ENCODE data around the gene GALNTL6.

GALNTL6 gene

DNA sequence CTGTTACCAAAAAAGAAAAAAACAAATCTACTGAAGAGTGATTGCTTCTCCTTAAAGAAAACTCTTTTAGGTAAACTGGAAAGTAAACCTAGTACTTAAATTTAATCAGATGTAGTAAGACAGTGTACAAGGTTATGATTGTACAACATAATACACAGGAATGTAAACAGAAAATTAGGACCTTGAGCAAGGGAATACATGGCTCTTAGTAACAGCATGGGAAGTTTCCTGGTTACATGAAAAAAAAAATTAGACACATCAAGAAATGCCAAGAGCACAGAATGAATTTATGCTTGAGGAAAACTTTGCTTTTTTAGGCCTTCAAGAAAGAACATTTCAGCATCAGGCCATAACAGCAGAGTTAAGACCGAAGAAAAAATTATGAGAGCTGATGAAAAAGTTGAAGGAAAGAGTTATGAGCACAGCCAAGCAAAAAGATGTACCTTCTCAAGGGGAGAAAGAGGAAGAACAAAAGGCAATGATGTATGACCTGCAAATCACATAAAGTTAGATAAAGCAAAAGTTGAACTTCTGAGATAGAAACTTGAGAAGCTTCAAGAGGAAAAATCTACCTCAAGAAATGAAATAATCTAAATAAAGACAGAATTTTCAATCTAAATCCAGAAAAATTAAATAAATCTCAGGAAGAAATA is 311.6 kb downstream of the GALNTL6 start:
- DNase-seq (ENCODE audit: low read depth) = no peak

DNA sequence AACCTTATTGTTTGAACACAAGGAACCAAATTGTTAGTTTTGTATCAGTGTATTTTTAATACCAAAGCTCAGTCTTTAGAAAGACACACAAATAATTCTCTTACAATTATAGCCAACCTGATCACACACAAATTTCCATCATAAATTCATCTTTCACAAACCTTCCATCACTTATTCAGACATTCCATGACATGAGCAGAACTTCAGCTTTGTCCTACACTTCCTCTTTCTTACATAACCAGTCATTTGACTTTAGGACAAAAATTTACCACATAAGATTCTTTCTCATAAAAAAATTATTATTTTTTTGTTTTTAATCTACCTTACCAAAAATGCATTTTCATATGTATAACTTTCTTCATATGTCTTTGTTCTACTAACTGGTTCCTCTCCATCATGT is 312.2 kb downstream of the GALNTL6 start:
- DNase-seq (ENCODE audit: low read depth) = no peak

DNA sequence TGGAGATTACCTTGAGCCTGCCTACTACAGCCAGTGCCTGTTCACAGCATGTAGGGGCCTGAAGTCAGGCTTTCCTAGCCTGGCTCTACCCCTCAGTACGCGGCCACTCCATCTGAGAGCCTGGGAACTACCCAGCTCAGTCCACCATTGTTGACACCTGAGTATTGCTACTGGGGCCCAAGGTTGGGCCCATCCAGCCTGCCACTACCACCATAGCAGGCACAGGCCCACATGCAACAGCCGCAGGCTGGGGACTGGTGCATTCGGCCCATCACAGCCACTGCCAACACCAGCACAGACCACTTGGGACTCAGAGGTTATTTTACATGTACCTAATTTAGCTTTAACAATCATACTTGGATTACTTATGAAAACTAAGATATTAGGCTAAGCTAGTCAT is 314.0 kb downstream of the GALNTL6 start:
- DNase-seq (ENCODE audit: low read depth) = no peak

DNA sequence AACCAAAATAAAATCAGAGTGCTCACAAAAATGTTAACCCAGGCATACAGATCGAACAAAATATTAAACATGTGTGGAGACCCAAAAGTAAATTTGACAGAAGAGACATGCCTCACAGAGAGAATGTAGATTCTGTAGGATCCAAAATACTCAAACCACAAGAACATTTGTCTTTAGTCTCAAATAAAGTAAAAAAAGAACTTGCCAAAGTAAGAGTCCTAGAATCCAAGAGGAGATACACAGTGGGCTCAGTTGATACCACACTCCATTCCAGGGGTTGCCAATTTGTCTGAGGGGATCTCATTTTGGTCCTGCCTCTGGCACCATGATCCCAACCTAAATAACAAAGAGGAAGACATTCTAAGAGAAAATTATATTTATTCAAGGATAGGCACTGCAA is 316.4 kb downstream of the GALNTL6 start:
- no peak for DNase-seq (ENCODE audit: low read depth)

DNA sequence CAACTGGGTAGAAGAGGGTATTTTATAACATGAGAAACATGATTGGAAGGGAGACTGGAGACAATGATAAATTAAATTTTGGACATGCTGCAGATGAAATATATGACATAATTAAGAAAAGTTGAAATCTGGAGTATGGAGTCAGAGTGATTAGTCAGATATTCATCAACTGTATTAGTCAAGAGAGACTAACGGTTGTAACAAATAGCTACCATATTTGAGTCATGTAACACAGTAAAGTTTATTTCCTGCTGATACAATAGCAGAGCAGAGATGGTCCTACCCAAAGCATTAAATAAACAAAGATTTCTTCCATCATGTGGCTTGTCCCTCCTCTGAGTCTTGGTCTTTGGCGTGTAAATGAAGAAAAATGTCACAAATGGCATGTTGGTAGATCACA is 321.3 kb downstream of the GALNTL6 start:
- no peak for DNase-seq (ENCODE audit: low read depth)

DNA sequence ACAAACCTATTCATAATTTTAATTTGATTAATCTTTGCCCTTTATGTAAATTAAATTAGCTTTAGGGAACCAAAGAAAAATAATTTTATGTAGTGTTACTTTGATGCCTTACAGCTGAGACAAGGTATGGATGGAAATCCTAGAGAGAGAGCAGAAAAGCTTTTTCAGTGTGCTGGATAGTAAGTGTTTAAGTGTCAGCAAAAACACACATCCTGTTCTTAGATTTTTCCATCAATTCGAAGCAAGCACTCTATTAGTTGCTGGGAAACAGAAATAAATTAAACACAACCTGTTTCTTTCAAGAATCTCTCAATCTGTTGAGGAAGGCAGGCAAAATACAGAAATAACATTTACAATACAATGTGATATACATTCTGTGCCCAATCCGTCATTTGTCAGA is 327.8 kb downstream of the GALNTL6 start:
- DNase-seq (ENCODE audit: low read depth) = no peak

DNA sequence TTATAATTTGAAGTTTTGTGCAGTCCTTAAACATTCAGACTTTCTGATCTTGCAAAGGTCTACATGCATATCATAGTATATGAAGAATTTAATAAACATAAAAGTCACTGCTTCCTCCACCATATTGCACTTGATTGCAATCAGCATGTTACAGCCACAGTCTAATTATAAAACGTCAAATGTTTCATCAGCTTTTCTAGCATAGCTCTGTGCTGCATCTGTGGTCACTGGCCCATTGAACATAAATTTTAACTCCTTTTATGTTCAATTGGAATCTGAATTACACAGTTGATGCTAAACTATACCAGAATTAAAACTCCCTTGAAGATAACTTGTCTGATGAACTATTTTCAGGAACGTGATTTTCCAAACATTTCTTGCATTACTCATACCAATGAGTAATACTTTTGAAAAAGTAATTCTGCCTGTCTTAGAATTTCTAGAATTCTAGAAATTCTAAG is 329.1 kb downstream of the GALNTL6 start:
- DNase-seq (ENCODE audit: low read depth) = no peak

DNA sequence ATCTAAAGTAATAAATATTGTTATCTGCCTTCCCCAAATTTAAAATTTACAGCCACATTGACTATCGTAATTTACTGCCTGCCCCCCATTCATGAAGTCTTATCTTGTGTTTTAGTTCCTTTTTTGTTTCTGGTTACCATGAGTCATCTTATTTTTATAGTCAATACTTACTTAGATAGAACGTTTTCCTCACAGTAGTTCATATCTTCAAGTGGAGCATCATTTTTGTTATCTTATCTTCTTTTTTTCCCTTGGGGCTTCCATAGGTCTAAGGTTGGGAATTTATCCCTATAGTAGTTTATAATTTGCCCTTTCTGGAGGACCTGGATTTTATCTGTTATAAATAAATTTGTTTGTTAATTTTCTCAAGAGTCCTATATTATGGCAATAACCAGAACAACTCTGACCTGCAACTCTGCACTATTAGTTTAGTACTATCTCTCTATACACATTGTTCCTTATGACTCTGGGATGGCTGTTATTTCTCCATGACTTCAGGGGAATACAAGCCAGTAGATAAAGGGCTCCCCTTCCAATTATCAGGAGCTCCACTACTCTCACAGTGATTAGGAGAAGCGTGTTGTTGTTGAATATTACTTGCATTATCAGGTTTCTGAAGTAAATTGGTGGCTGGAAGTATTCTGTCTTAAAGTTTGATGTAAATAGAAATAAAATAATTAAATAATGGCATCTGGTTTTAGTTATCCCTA is 330.6 kb downstream of the GALNTL6 start:
- DNase-seq (ENCODE audit: low read depth) = no peak

DNA sequence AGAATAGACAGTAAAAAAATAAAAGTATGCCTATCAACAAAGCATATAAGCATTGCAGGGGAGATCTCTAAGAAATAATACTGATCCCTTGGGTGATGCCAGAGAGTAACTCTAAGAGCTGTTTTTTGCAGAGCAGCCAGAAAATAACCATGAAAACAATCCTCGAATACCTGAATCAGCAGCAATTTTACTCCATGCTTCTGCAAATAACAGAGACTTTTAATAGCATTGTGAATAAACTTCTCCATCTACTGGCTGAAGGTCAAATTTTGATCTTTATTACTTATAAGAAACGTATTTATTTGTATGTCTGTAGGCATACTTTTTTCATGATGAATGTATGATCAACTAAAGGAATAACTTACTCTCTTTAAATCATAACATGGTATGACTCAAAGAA is 334.5 kb downstream of the GALNTL6 start:
- no peak for DNase-seq (ENCODE audit: low read depth)

DNA sequence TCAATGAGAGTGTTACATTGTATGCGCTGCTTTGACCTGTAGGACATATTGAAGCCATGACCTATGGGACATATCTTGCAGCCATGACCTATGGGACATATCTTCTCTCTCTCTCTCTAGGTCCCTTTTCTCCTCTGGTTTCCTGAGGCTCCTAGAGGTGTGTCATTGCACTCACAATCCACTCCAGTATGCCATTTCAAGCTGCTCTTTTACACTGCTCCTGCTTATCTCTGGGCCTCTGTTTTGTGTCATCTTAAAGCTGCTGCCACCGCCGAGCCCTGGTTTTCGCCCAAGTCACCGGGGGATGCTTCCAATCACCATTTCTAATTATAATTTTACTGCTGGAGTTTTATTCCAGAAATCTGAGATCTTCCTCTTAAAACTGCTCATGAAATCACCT is 336.1 kb downstream of the GALNTL6 start:
- DNase-seq (ENCODE audit: low read depth) = no peak

DNA sequence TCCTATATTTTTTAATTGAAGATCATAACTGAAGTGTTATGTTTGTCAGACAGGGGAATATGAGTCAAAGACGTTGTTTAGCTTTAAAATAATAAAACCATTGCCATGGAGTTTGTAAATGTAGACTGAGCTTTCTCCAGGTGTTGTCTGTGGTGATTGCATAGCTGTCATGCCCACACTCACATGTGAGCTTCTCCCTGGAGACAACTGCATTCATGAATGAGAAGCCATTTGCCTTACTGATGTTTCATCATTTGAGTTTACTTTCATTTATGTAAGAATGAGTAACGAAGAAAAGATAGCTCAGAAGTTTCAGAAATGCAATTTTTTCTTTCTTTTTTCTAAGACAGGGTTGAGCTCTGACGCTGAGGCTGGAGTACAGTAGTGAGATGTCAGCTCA is 339.1 kb downstream of the GALNTL6 start:
- DNase-seq (ENCODE audit: low read depth) = no peak

DNA sequence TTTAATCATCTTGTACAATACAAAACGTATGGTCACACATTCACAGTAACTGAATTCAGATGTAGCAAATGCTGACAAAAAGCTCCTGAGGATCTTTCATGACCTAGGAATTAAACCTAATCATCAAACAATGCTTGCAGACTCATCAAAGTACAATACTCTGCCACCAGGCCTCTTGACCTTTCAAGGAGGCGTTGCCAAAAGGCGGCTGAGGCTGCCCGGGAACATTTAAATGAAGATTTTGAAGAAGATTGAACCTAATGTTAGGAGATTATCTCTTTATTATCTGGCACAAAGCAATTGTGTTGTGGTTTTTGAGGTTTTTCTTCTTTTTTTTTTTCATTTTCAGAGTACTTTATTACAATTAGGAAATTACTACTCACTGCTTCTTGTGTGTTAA is 340.5 kb downstream of the GALNTL6 start:
- DNase-seq (ENCODE audit: low read depth) = no peak

DNA sequence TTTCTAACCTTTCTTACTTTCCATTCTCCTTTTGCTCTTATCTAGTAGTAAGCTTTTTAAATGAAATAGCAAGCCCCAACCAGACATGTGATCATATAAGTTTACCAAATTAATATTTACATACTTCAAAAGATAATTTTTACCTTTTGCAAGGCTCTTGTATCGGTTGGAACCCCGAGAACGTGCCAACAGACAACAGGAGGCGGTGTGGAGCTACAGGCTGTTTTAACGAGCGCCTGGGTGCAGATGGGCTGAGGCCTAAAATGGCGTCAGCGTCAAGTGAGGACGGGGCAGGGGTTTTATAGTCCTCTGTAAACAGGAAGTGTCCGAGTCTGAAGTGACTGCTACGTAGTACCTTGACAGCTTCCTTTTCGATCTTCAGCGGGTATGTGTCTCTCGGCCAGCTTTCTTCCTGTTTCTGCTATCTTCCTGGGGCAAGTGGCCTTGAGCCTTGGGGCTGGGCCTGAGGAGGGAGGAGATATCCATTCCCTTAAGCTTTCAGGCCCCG is 342.7 kb downstream of the GALNTL6 start:
- no peak for DNase-seq (ENCODE audit: low read depth)

DNA sequence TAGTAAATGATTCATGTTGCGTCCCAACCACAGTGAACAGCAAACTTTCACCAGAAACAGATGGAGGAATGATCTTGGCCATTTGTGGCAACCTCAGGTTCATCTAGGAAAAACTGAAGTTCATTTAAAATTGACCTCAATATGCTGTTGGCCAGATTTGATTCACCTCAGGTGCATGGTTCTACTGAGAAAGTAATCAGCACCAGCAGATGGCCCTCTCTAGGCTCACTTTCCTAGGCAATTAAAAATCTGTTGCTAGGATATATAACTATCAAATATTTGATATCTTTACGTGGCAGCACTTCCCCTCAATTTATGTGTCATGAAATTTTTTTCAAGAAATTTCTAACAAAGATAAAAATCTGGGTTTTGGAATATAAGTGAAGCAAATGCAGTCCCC is 344.7 kb downstream of the GALNTL6 start:
- DNase-seq (ENCODE audit: low read depth) = no peak

DNA sequence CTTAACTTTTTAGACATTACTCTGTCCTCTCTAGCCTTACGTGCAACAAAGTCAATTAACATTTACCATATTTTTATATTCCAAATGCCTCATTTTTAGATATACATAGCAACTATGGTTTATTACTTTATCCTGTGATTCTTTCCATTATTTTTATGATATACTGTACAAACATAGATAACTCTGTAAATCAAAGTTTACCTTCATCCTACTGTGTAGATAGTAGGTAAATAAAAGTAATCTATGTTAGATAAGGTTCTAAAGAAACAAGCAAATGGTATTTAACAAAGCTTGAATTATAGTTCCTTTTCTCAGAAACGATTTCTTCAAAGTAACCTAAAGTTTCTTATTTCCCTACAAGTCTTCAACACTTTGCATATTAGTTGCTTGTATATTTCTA is 350.0 kb downstream of the GALNTL6 start:
- DNase-seq (ENCODE audit: low read depth) = no peak

DNA sequence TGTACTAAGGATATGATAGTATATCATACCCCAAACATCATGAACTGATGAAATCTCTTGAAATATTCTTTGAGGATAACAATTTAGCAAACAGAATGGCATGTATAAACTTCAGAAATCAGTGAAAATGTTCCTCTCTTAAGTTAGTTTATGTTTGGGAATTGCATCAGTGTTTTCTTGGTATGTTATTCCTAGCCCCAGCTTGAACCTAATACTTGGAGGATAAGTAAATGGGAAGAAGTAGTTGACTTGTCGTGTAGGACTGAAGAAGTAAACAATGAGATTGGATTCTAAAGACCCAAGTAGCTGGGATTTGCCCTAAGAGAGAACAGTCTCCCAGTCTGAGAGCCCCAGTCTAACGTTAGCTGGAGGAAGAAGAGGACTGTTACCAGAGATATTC is 355.7 kb downstream of the GALNTL6 start:
- DNase-seq (ENCODE audit: low read depth) = no peak

DNA sequence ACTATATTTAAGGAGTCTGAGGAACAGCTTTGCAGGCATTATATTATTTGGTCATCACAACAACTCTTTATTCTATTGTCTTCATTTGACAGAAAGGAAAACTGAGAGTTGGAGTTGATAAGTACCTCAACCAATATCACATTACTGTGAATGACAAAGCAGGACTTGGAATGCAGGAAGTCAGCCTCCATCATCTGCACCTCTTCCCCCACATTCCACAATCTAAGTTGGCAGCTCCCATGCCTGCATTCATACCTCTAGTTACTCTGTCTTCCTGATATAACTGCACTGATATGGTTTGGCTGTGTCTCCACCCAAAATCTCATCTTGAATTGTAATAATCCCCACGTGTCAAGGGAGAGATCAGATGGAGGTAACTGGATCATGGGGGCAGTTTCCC is 356.7 kb downstream of the GALNTL6 start:
- no peak for DNase-seq (ENCODE audit: low read depth)

DNA sequence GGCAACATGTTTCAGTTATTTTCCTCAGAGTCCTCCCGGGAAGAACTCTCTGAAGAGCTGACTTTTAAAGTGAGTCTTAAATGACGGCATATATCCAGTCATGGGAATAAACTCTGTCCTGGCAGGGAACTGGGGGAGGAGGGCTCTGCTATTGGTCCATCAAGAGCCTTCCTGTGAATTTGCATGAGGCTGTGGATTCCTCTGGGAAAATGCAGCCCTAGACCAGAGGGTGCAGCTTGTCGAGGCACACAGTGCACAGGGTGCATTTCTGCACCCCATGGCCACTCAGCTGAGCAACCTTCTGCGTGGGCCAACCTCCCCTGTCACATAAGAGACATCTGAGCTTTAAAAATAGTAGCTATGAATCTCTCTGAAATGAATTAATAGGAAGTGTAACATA is 360.0 kb downstream of the GALNTL6 start:
- no peak for DNase-seq (ENCODE audit: low read depth)

DNA sequence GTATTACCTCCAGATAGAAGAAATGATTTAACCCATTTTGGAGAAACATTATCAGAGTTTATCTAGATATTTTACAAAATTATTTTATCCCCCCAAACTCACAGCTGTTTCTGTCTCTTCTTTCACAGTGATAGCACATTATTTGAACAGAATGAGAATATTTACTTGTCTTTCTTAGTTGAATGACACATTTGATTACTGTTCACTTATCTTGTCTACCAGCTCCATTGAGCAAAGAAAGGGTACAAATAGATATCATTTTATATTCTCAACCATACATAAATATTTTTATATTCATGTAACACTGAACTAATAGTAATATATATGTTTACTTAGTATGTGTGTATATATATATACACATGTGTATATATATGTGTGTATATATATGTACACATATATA is 364.2 kb downstream of the GALNTL6 start:
- no peak for DNase-seq (ENCODE audit: low read depth)

DNA sequence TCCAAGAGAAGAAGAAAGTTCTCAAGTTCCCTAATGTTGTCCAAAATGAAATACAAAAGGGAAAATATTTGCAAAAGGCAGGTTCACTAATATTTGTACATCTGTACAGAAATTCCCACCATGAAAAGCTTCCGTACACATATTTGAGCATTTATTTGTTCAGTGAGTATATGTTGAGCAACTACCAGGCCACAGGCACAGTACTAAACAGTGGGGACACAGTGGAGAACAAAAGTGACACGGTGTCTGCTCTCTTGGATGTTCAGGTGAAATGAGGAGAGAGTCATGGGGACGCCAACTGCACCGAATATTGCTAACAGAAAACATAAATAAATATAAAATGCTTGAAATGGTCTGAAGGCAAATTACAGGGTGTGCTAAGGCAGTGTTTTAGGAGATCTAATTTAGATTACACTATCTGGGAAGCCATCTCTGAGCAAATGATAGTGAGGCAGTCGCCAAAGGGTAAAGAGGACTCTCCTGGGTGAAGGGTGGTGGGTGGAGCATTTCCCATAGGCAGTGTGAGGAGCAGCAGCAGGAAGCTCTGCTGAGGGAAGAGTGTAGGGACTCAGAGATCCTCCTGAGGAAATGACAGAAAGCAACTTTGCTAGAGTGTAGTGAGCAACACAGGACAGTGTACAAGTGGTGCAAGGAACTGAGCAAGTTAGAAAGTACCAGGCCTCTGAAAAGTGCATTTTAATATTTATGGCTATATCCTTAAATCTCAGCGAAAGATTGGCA is 375.2 kb downstream of the GALNTL6 start:
- no peak for DNase-seq (ENCODE audit: low read depth)

DNA sequence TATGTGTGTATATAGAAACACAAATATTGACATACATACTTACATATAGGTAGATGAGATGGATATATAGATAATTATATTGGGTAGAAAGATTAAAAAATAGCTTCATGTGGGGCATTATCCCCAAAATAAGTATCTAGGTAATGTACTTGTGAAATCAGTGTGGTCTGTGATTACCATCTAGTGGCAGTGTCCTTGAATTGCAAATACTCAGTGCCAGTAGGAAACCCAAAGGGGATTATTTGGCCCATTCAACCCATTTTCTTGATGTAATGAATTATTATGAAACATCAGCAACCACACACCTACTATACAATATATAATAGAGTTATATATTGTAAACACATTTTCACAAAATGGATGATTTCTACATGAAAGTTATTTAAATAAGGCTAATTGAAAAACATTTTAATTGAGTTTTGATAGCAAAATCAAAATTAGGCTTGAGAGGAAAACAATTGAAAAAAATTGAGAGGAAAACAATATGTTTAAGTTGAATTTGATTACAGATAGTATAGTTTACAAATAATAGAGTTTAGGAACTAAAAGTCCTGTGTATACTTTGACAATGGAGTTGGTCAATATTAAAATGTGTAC is 389.4 kb downstream of the GALNTL6 start:
- no peak for DNase-seq (ENCODE audit: low read depth)

DNA sequence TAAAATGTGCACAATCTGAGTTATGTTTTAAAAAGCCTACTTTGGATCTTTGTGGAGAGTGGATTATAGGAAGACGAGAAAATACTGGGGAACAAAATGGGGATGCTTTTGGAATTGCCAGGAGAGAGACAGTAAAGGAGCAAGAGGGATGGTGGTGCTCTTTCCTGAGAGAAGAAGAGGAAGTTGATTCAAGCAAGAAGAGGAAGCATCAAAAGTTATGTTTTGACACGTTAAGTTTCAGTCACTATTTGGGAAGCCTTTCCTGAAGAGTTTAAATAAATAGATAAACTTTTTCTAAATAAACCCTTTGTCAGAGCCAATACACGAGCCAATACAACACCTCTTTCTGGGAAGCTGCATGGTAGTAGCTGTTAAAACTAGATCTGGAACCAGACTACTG is 394.1 kb downstream of the GALNTL6 start:
- DNase-seq (ENCODE audit: low read depth) = no peak

DNA sequence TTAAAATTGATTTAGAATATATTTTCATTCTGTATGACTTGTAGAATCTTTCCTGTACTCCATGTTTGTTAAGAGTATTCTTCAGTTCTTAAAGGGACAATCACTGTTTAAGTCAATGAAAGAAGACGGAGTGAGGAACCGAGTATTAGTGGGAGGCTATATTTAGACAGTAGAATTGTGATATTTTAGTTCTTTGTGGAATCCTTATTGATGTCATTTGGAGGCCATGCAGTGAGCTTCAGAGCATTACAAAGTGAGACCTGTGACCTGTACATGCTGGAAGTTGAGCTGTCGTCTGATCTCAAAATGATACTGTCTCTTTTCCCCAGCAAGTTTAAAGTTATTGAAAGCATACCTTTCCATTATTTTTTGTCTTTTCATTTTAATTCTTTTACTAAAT is 394.7 kb downstream of the GALNTL6 start:
- DNase-seq (ENCODE audit: low read depth) = no peak
